GM19467 (cell line): ENCODE measurements around the gene USP1.

Experiments used
- ATAC-seq: cut with Tn5 transposase; IDR thresholded peaks from one replicate; pipeline ENCODE4 v1.9.1; 2021; ENCODE audit warnings: mild to moderate bottlenecking, moderate library complexity; ENCODE audit not compliant: unreplicated experiment

The USP1 gene

DNA sequence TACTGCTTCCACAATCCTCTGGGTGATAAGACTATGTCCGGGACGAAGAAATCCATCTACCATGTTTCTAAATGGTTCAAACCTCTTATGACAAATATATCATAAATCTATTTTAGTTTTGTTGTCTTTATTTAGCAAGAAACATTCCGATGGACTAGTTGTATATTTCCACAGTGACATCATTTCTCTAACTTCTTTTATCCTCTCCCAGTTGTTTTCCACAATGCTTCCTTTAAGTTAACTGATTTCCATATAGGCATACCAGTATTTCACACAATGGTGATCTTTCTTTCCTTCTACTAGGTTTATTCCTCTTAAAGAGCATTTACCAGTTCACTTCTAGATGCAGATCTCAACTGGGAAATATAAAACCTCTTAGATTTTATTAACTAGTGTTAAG lies 44.8 kb downstream of the USP1 start:
- ATAC-seq = no peak

DNA sequence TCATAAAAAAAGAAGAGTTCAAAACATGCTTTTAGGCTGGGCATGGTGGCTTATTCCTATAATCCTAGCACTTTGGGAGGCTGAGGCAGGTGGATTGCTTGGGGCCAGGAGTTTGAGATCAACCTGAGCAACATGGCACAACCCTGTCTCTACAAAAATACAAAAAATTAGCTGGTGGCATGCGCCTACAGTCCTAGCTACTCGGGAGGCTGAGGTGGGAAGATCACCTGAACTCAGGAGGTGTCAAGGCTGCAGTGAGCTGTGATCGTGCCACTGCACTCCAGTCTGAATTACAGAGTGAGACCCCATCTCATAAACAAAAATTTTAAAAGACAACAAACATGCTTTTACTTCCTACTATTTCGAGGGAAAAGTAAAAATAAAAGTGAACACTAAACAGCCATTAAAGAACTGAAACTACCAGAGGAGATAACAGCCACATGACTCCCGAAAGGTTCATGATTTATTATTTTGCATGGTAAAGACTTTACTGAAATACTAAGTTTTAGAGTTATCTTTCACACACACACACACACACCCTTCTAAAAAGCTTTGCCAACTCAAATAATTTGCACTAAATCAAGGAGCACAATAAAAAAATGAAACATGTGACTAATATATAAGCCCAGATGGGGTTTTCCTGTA lies 48.1 kb downstream of the USP1 start:
- ATAC-seq = no peak

- no peak for ATAC-seq
Measured at GRCh38 chr1:62487956-62488355, 51.1 kb downstream of the USP1 start.

DNA sequence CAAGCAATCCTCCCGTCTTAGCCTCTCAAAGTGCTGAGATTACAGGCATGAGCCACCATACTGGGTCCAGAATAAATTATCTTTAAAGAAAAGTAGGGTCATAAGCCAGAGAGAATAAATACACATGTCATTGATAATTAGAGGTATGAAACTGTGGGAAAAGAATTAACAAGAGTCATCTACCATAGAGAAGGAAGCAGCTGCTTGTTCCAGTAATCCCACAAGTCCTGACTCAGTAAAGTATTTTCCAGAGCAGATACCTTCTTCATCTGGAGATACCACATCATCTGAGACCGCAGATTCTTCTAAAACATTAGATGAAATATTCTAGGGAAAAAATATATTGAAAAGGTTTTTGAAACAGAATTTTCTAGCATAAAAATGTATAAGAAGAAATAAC lies 55.7 kb downstream of the USP1 start:
- ATAC-seq = no peak

GRCh38 chr1:62493656-62494055 lies 56.8 kb downstream of the USP1 start:
- ATAC-seq = no peak

- no peak for ATAC-seq
Measured at GRCh38 chr1:62494137-62494536, 57.3 kb downstream of the USP1 start.

GRCh38 chr1:62500210-62500609 lies 63.4 kb downstream of the USP1 start:
- no peak for ATAC-seq
